HG02973 (cell line): ENCODE data around the gene KRT9.
"Not testable (repeated sequence)": the region's sequence is repeated elsewhere in the genome, so short reads cannot be mapped to it uniquely, and the experiment has no call there.

Experiments used
- ATAC-seq: cut with Tn5 transposase; IDR thresholded peaks from one replicate; pipeline ENCODE4 v1.9.1; 2021; ENCODE audit warnings: moderate library complexity; ENCODE audit not compliant: unreplicated experiment

KRT9 gene

DNA sequence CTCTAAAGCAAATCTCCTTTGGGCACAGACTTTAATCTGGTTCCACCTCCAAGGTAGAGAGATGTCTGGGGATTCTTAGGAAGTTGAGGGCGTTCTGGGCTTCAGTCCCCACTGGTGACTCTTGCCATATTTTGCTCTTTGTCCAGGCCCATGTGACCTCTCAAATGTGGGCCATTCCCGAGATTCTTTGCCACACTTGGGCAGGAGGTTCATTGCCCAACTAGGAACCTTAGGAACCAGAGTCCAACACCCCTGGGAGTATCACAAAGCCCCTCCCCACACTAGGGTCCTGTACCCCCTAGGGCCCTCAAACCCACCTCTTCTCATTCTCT is 8.4 kb upstream of the KRT9 start:
- ATAC-seq = no peak

DNA sequence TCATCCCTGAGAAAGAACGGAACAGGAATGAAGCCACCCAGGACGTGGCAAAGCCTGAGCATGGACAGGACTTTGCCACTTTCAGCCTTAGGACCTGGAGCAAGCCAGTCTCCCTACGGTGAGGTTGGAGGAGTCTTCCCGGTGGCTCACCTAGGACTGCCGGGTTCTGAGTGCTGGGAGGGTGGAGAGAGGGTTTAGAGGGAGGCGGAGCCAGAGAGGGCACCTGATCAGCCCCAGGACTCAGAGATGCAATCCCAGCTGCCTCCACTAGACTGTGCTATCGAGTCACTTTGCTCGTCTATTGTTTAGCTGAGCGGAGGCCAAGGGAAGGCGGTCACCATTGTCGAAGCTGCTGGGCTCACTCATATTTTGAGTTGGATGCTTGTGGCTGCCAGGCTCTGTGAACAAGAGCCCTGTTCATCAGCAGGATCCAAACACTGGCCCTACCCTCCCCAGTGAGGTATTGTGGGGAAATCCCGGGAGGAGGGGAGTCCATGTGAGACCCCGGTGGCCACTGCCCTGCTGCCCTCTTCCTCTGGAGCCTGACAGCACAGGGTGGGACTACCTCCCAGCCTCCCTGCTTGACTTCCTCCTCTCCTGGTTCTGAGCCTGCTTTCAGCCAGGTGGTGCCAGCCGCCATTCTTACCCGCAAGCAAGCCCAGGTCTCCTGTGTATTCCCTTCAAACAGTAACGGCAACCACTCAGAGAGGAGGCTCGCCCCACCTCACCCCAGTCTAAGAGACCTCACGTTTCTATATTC is 7.8 kb upstream of the KRT9 start:
- ATAC-seq = no peak

DNA sequence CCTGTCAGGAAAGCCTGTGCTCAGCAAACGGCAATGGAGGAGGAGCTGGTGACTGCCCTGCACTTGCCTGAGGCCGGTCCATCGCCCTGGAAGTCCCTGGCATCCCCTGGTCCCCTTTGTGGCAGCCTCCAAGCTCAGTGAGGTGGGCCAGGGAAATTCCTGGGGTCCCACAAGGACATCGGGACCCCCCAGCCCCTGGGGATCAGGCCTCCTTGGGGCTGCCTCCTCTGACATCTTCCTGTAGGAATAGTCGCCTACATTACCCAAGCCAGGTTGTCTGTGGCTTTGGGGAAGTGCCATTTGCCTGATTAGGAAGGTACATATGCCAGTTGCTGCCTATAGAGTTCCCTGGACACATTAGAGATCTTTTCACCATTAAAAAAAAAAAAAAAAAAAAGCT is 7.1 kb upstream of the KRT9 start:
- ATAC-seq = no peak

DNA sequence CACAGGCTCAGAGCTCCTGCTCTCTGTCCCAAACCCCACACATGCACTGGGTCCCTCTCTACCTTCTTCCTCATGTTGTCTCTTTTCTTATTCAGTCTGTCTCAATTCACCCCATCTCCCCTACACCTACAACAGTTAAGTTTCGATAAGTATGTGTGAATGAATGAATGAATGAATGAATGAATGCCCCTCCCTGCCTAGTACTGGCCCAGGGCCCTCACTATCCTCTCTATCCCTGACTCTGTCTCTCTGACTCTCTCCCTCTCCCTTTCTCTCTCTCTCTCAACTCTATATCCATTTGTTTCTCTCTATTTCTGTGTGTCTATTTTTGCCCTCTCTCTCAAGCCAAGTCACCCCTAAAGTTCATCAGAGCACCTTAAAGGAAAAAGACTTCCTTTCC is 6.7 kb upstream of the KRT9 start:
- no peak for ATAC-seq

DNA sequence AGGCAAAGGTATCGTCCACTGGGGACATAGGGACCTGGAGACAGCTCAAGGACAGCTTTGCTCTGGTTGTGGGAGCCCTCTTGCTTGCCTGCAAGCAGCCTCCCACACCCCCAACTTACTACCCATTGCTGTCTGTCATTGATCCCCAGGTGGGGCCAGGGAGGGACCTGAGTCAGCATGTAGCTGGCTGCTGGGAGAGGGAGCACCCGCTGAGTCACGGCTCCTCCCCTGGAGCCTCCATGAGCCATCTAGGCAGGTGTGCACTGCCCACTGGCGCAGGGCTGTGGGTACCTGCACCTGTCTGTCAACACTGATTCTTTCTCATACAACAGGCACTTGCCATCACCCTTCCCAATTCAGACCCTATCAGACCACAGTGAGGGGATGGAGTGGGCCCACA is 4.9 kb upstream of the KRT9 start:
- not testable (repeated sequence) for ATAC-seq

DNA sequence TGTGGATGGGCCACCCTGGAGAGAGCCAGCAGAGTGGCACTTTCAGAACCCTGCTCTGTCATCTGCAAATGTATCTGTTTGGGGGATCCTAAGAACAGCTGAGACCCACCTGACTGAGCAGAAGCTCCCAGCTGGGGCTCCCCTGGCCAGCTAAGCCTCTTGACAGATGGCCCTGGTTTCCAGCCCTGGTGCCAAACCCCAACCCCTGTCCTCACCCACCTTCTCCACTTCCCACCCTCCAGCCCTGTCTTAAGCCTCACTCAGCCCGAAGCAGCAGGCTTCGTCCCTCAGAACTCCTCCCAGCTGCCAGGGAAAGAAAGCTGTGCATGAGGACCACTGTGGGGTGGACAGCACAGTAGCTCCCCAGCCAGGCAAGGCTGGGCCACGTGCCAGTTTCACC is 3.5 kb upstream of the KRT9 start:
- ATAC-seq = no peak

DNA sequence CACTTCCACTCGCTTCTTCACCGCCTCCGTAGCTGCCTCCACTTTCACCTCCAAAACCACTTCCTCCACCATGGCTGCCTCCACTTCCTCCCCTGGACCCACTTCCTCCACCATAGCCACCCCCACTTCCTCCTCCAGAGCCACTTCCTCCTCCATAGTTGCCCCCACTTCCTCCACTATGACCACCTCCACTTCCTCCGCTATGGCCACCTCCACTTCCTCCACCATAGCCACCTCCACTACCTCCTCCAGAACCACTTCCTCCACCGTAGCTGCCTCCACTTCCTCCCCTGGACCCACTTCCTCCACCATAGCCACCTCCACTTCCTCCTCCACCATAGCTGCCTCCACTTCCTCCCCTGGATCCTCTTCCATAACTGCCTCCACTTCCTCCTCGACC is 4.5 kb downstream of the KRT9 start:
- ATAC-seq = no peak

DNA sequence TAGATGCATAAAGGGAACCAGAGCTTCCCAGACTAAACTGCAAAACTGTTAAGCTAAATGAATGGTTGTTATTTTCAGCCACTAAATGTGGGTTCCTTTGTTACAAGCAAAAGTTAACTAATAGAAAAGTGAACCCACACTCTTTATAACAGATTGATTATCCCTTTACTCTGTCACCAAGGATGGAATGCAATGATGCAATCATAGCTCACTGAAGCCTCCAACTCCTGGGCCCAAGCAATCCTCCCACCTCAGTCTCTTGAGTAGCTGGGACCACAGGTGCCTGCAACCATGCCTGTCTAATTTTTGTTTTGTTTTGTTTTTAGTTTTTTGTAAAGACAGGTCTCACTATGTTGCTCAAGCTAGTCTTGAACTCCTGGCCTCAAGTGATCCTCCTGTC is 6.5 kb downstream of the KRT9 start:
- ATAC-seq = no peak

DNA sequence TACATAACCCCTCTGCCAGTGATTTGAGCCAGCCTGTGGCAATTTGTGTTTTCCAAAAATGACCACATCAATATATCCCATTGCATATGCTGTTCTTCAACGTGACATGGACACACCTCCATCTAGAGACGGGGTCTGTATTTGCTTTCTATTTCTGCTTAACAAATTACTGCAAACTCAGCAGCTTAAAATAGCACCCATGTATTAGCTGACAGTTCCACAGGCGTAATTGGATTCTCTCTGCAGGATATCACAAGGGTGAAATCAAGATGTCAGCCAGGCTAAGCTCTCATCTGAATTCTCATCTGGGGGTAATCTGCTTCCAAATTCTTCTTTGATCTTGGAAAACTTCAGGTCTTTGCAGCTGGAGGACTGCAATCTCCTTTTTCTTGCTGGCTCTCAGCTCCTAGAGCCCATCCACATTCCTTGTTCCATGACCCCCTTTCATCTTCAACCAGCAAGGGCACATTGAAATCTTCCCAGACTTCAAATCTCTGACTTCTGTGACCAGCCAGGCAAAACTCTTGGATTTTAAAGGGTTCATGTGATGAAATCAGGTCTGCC is 8.2 kb downstream of the KRT9 start:
- no peak for ATAC-seq

DNA sequence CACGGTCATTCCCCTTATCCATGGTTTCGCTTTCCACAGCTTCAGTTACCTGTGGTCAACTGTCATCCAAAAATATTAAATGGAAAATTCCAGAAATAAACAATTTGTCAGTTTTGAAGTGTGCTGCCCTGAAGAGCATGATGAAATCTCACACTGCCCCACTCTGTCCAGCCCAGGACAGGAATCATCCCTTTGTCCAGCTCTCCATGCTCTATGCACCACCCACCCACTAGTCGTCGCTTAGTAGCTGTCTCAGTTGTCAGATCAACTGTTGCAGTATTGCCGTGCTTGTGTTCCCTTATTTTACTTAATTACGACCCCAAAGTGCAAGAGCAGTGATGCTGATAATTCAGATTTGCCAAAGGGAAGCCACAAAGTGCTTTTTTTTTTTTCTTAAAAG is 10.3 kb downstream of the KRT9 start:
- no peak for ATAC-seq

DNA sequence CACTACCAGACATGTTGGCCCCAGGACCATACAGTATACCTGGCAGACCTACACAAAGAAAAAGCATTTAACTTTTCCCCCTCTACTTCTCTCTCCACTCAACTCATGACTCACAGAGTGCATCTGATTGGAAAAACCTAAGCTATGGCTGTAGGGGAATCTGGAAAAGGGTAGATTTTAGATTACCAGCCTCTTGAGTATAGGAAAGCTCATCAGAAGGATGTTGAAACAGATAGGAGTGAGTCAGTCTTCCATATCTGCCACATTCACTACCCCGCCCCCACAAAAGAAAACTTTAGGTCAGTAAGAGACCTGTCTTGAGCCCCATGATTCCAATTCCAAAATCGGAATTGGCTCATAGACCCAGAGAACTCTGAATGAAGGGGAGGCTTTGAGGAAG is 12.3 kb downstream of the KRT9 start:
- no peak for ATAC-seq

DNA sequence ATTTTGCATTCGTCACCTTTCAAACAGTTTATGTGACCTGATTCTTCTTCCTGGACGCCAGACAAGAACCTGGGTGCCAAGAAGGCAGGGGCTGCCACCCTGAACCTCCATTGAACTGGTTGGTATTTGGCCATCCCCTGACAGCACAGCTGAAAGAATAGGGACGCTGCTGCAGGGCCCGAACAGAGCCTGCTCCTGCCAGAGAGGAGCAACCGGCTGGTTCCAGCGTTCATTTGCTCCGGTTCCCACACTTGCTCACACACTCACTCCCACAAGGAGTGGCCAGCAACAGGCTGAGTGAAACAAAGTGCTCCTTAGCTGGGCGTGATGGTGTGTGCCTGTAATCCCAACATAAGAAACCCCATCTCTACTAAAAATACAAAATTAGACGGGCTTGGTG is 14.9 kb downstream of the KRT9 start:
- ATAC-seq = no peak

DNA sequence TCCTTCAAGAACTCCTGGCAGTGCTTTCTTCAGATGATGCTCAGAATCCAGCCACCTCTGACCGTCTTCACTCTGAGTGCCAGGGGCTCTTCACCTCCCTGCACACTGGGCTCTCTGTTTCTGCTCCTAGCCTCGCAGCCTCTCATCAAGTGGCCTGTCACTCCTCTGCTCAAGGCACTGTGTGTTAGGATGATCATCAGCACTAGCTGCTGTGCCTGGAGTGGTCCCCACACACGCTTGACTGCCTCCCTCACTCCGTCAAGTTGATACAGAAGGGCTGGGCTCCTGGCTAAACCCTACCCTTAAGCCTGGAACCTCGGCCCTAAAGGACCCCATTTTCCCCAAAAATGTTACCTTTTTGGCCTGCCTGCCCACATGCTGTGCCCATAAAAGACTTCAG is 15.6 kb downstream of the KRT9 start:
- no peak for ATAC-seq

DNA sequence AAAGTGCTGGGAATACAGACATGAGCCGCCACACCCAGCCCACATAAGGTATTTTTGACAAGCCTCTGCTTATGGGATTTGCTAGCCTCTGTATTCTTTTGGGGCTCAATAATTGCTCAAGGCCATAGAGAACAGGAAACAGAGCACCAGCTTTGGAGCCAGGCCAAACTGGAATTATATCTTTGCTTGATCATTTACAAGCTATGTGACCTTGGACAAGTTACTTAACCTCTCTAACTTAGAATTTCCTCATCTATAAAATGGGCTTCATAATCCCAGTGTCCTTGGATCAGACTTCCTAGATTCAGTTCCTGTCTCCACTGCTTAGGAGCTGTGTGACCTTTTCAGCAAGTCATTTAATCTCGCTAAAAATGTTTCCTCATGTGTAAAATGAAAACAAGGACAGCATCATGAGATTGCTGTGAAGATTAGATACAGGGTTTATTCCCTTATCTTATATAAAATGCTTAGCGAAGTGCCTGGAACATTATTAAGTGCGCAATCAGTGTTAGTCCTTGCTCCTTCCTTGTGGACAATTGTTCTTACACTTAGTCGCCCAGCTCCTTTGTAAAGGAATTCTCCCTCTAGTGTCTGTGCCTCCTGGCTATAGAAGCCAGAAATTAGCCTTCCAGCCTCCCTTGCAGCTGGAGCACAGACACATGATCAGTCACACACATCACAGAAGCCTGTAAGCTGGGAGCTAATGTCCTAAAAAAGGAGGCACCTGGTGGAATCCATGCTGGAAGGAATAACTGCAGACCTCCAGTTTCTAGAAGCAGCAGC is 16.6 kb downstream of the KRT9 start:
- ATAC-seq = no peak

DNA sequence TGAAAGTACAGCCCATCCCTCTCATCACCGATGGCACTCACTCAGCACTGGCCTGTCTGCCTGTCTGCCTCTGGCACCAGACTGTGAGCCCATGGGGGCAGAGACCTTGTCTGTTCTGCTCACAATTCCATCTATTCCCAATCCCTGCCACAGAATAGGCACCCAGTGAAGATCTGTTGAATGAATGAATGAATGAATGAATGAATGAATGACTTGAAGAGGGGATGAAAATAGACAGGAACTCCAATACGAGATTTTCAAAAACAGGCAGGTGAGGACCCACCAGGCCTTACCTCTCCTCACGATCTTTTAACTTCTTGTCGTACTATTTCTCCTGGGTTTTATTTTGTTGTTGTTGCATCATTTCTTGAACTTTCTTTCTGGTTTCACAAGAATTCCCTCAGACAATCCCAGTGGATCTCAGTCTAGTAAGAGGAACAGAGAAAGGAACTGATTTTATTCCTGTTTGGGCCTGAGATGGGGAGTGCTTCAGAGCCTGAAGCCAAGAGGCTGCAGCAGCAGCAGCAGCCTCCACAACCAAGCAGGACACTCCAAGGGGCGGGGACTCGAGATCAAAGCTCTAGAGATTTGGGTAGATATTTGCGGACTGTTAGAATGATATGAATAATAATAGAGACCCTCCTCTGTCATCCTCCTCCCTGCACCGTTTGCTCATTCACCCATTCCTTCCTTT is 17.7 kb downstream of the KRT9 start:
- no peak for ATAC-seq

DNA sequence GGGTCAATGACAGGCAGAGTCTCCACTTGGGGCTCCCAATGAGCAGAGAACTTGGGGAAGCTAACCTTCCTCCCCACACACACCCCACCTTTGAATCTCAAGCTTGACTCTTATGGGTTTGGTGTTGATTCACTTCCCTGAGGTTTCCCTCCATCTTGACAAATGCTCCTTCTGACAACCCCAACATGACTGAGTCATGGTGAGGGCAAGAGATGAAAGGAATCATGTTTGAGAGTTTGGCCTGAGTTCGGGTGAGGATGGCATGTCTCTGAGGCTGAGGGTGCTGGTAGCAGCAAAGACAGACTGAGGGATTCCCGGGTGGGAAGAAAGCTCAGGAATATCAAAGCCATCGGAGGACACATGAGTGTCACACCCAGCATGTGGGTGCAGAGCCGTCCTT is 18.7 kb downstream of the KRT9 start:
- ATAC-seq = no peak

DNA sequence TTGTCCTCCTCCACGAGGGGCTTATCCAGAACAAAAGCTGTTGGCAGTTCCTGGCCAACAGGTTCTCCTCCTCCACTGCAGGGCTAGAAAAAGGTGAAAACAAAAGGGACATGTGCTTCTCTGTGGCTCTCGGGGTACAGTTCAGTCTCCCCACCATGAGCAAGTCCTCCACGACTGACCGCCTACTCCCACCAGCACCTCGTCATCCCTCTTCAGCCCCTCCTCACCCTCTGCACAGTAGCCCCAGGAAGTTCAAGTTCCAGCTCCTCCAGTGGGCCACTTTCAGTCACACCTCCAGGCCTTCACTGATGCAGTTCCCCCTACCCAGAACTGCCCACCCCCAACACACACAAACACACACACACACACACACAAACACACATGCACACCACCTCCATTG is 19.4 kb downstream of the KRT9 start:
- ATAC-seq = no peak

DNA sequence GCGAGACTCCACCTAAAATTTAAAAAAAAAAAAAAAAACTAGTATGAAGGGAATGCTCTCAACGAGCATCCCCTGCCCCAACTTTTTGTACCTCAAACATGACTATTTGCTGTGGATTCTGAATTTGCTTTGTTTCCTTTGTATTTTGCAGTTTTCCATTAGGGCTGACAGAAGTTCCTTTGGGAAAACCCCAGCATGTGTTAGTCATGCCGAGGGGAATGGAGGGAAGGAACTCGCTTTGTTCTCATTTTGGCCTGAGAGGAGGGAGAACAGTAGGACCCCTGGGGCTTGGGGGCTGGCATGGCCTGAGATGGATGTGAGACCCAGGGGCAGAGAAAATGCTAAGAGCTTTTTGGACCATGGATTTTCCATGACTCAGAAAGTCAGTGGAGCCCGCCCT is 20.5 kb downstream of the KRT9 start:
- no peak for ATAC-seq

DNA sequence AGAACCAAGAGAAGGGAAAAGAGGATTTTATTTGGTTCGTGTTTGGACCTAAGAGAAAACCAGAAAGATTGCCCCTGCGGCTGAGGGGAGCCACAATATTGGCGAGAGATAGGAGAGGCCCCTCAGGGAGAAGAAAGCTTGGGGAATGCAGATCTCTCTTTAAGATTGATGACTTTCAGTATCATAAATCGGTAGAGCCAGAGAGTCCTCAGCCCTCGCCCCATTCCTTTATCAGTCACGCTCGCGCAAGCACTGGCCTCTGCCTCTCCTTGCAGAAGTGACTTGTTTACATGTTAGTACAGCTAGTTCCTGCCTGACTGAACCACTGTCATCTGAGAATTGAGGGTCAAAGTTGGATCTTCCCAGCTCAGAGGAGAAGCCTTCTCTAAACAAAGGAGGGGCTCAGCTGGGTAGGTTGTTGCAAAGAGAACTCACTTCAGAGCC is 22.2 kb downstream of the KRT9 start:
- ATAC-seq = no peak

DNA sequence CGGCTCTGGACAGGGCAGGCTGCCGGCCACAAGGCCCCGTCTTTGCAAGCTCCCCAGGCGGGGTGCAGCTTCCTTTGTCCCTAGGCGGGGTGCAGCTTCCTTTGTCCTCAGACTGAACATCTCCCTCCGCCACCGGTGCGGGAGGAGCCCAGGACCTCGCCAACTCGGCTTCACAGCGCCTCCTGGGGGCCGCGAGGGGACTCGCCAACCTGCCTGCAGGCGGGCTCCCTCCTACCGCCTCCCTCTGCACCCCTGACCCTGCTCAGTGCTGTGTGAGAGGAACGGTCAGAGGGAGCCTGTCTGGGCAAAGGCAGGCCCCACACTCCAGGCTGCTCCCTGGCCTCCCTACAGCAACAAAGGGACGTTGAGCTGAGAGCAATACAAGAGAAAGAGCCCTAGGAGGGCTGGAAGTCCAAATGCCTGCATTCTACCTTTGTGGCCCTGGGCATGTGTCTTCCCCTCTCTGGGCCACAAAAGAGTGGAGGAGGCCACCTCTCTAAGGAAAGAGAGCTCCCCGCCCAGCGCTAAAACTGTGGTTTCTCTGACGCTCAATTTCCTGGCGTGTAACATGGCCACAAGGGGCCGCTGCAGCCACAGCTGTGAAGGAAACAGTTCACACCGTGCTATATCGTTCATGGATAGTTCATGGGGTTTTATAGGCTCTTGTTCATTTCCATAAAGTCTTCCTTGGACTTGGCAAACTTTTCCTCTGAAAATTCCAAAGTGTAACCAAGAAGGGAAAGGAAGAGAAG is 22.8 kb downstream of the KRT9 start:
- ATAC-seq = no peak
